Fibroblast of lung (primary cell): ENCODE data around the gene GNLY. TPM values are rescaled to one million over a fixed set of nuclear protein-coding genes. Genes with fewer than 3 reads are reported as not detected.

ENCODE experiments used
- DNase-seq, 2 donors: peaks; one replicate each; pipeline versions ENCODE4 v3.0.0 to v3.0.0-alpha.2; 2010; ENCODE audit warnings: low read depth in 2 of 2
- H2AFZ ChIP-seq: 2 replicates; pipeline ENCODE4 v1.5.1; 2012; ENCODE audit warnings: low read length, control low read depth, inconsistent platforms
- H3K27ac ChIP-seq: 2 replicates; pipeline ENCODE4 v1.5.1; 2011; ENCODE audit warnings: low read length, control low read depth; ENCODE audit not compliant: insufficient read depth
- H3K27me3 ChIP-seq: 2 replicates; pipeline ENCODE4 v1.5.1; 2011; ENCODE audit warnings: mild to moderate bottlenecking, low read length; ENCODE audit not compliant: control insufficient read depth, insufficient read depth
- H3K36me3 ChIP-seq: 2 replicates; pipeline ENCODE4 v1.5.1; 2011; ENCODE audit warnings: low read length; ENCODE audit not compliant: control insufficient read depth, insufficient read depth
- H3K4me1 ChIP-seq: 2 replicates; pipeline ENCODE4 v1.5.1; 2011; ENCODE audit warnings: low read length; ENCODE audit not compliant: control insufficient read depth, insufficient read depth; ENCODE audit errors: extremely low read depth
- H3K4me2 ChIP-seq: 2 replicates; pipeline ENCODE4 v1.5.1; 2011; ENCODE audit warnings: low read length, control low read depth; ENCODE audit not compliant: insufficient read depth; ENCODE audit errors: extremely low read depth
- H3K4me3 ChIP-seq, 4 experiments: fragments of 200-600 bp in 1 of 4; sonication (generic) in 1 of 4; replicated peaks in 1 of 4; 2 replicates each; pipeline ENCODE4 v1.5.1; 2011 to 2016; ENCODE audit warnings: low read length in 4 of 4, low read depth in 3 of 4, mild to moderate bottlenecking in 3 of 4, control low read depth in 2 of 4, inconsistent platforms in 1 of 4, mixed read lengths in 1 of 4; ENCODE audit not compliant: insufficient read depth in 1 of 4; ENCODE audit errors: control extremely low read depth in 1 of 4
- H3K79me2 ChIP-seq: 2 replicates; pipeline ENCODE4 v1.5.1; 2012; ENCODE audit warnings: mild to moderate bottlenecking, low read length, inconsistent platforms; ENCODE audit not compliant: control insufficient read depth, insufficient read depth
- H3K9ac ChIP-seq: 2 replicates; pipeline ENCODE4 v1.5.1; 2011; ENCODE audit warnings: mild to moderate bottlenecking, low read length, control low read depth; ENCODE audit not compliant: insufficient read depth
- H3K9me3 ChIP-seq: 2 replicates; pipeline ENCODE4 v1.5.1; 2012; ENCODE audit warnings: low read depth, low read length; ENCODE audit not compliant: control insufficient read depth, insufficient read depth
- H4K20me1 ChIP-seq: 2 replicates; pipeline ENCODE4 v1.5.1; 2011; ENCODE audit warnings: low read length; ENCODE audit not compliant: control insufficient read depth, insufficient read depth; ENCODE audit errors: extremely low read depth
- CTCF ChIP-seq, 2 donors: IDR thresholded peaks in 1 of 2; conservative IDR thresholded peaks in 1 of 2; 1 replicate in 1 of 2; 2 replicates in 1 of 2; pipeline ENCODE4 v1.5.1; 2011 to 2012; ENCODE audit warnings: low read length in 2 of 2, control low read depth in 1 of 2, inconsistent platforms in 1 of 2, low read depth in 1 of 2, mild to moderate bottlenecking in 1 of 2
- EZH2 ChIP-seq: IDR thresholded peaks from 2 replicates; pipeline ENCODE4 v1.5.1; 2012; ENCODE audit warnings: low read length, control low read depth, mild to moderate bottlenecking; ENCODE audit errors: missing control alignments
- polyA plus RNA-seq, 2 donors: library from polyadenylated mRNA; depleted of rRNA in 1 of 2; stranded (reverse) in 1 of 2; unstranded in 1 of 2; fragments of >200 nt; gene quantifications; 2 replicates each; pipeline ENCODE4 v1.2.1, GENCODE V29; 2011 to 2012; ENCODE audit warnings: missing spikeins in 1 of 2
- total RNA-seq: library from RNA; depleted of rRNA; stranded (reverse); fragments of >200 nt; gene quantifications from 2 replicates; pipeline ENCODE4 v1.2.1, GENCODE V29; 2014

The GNLY gene
- total and polyA plus RNA-seq, 2 donors (not counting 1 experiment from before 2014, with no cell fraction given): under 0.01 TPM; not detected in 1

DNA sequence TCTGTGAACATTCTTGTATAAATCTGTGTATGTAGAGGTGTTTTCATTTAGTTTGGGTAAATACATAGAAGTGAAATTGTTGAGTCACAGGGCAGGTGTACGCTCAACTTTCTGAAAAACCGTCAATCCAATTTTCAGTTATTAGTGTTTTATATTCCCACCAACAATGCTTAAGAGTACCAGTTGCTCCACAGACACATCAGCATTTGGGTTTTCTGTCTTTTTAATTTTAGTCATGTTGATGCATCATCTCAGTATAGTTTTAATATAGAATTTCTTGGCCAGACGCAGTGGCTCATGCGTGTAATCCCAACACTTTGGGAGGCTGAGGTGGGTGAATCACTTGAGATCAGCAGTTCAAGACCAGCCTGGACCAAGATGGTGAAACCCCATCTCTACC is 3.2 kb upstream of the GNLY start:
- Histone ChIP-seq H3K27me3 (no peaks in the 10 kb centered on the region), H3K36me3 (no peaks in the 10 kb centered on the region), H3K79me2 (no peaks in the 10 kb centered on the region), H4K20me1 (no peaks in the 10 kb centered on the region), H3K27ac (no peak overlapping the region), H3K9ac (no peak overlapping the region), H3K4me2 (no peak overlapping the region), H3K4me1 (peaks cover 8% of the 10 kb centered on the region), H3K9me3 (no peaks in the 10 kb centered on the region), H3K4me3 (no peak overlapping the region), H2AFZ (no peak overlapping the region)
- TF ChIP-seq CTCF (conservative IDR thresholded peaks at IDR 0.05 in 1 of 2, IDR thresholded peaks at IDR 0.05 in 1 of 2; ENCODE audit: low read depth in 1 of 2, low read length in 2 of 2) (no peak), EZH2 (no peak)
- DNase-seq: no peak

GRCh38 chr2:85692039-85692645 is 2.0 kb upstream of the GNLY start:
- no peaks in the 10 kb centered on the region for H4K20me1 ChIP-seq
- H3K9ac ChIP-seq: no peak overlapping the region
- no peak overlapping the region for H3K4me2 ChIP-seq
- H3K27ac ChIP-seq: no peak overlapping the region
- peak in 1 of 2 donors; percentile 66 for DNase-seq
- H2AFZ ChIP-seq: no peak overlapping the region
- no peaks in the 10 kb centered on the region for H3K36me3 ChIP-seq
- H3K4me3 ChIP-seq: no peak overlapping the region
- no peaks in the 10 kb centered on the region for H3K27me3 ChIP-seq
- TF ChIP-seq EZH2: no peak
- no peak for TF ChIP-seq CTCF (conservative IDR thresholded peaks at IDR 0.05 in 1 of 2, IDR thresholded peaks at IDR 0.05 in 1 of 2; ENCODE audit: low read depth in 1 of 2, low read length in 2 of 2)
- H3K79me2 ChIP-seq: no peaks in the 10 kb centered on the region
- no peaks in the 10 kb centered on the region for H3K9me3 ChIP-seq
- H3K4me1 ChIP-seq: peaks cover 4% of the 10 kb centered on the region

- no peak overlapping the region for H3K9ac ChIP-seq
- no peaks in the 10 kb centered on the region for H3K27me3 ChIP-seq
- H3K4me1 ChIP-seq: peaks cover 3% of the 10 kb centered on the region
- H3K27ac ChIP-seq: no peak overlapping the region
- no peak overlapping the region for H3K4me3 ChIP-seq
- no peaks in the 10 kb centered on the region for H3K9me3 ChIP-seq
- no peaks in the 10 kb centered on the region for H3K36me3 ChIP-seq
- TF ChIP-seq CTCF (conservative IDR thresholded peaks at IDR 0.05 in 1 of 2, IDR thresholded peaks at IDR 0.05 in 1 of 2; ENCODE audit: low read depth in 1 of 2, low read length in 2 of 2) (no peak), EZH2 (no peak)
- H4K20me1 ChIP-seq: no peaks in the 10 kb centered on the region
- H3K79me2 ChIP-seq: no peaks in the 10 kb centered on the region
- H3K4me2 ChIP-seq: no peak overlapping the region
- H2AFZ ChIP-seq: no peak overlapping the region
- no peak for DNase-seq
Measured at GRCh38 chr2:85695121-85695520, 963 bp downstream of the GNLY start.
